Heart left ventricle (tissue), 16 donors: ENCODE data around the gene DUSP12. TPM values are rescaled to one million over a fixed set of nuclear protein-coding genes. Genes with fewer than 3 reads are reported as not detected.

Experiments used
- ATAC-seq, 4 donors: fragments of 200-7000 bp; cut with Tn5 transposase; one replicate each; pipeline ENCODE4 v1.9.1; 2020 to 2022; ENCODE audit warnings: moderate library complexity in 4 of 4, mild to moderate bottlenecking in 3 of 4, moderate number of reproducible peaks in 1 of 4
- DNase-seq, 5 donors: peaks; one replicate each; pipeline ENCODE4 v3.0.0-alpha.2; 2020
- H3K27ac ChIP-seq, 12 donors: fragments of 200-600 bp; sonication (generic) in 4 of 12; one replicate each; pipeline versions ENCODE4 v1.5.0 to v1.8.0; 2016 to 2022; ENCODE audit warnings: mild to moderate bottlenecking in 2 of 12
- H3K27me3 ChIP-seq, 9 donors: fragments of 200-600 bp; sonication (generic) in 2 of 9; one replicate each; pipeline versions ENCODE4 v1.5.1 to v1.8.0; 2016 to 2022; ENCODE audit warnings: mild to moderate bottlenecking in 3 of 9
- H3K36me3 ChIP-seq, 9 donors: fragments of 200-600 bp; sonication (generic) in 2 of 9; one replicate each; pipeline versions ENCODE4 v1.5.0 to v1.8.0; 2018 to 2022; ENCODE audit warnings: mild to moderate bottlenecking in 2 of 9
- H3K4me1 ChIP-seq, 12 donors: fragments of 200-600 bp; sonication (generic) in 4 of 12; one replicate each; pipeline versions ENCODE4 v1.5.0 to v1.8.0; 2016 to 2022; ENCODE audit warnings: mild to moderate bottlenecking in 3 of 12
- H3K4me3 ChIP-seq, 12 donors: fragments of 200-600 bp; sonication (generic) in 4 of 12; one replicate each; pipeline versions ENCODE4 v1.5.0 to v1.8.0; 2017 to 2022; ENCODE audit warnings: mild to moderate bottlenecking in 9 of 12, moderate library complexity in 4 of 12
- H3K9me3 ChIP-seq, 12 donors: fragments of 200-600 bp; sonication (generic) in 4 of 12; one replicate each; pipeline versions ENCODE4 v1.5.0 to v1.8.0; 2016 to 2022; ENCODE audit warnings: mild to moderate bottlenecking in 1 of 12
- POLR2A ChIP-seq, 2 donors: fragments of 450-650 bp; IDR thresholded peaks; one replicate each; pipeline ENCODE4 v1.6.1; 2017; ENCODE audit warnings: antibody characterized with exemption in 2 of 2, mild to moderate bottlenecking in 2 of 2, moderate library complexity in 2 of 2
- WGBS, 4 donors: extraction: QIAGEN DNeasy Blood & Tissue Kit in 2 of 4; methylation state at CpG; one replicate each; pipeline versions ENCODE4 v1.1.5 to v1.1.7; 2013 to 2018; 5-methylcytosine and 5-hydroxymethylcytosine counted together
- intact Hi-C, 10 donors: fragments of 100-400 bp; cut with DNase I; formaldehyde crosslinking; loops; one replicate each; pipeline versions ENCODE4 v1.11.1 to v1.14.2; 2022
- polyA plus RNA-seq, 2 donors: library from polyadenylated mRNA; stranded (reverse); fragments of 200-250 nt; gene quantifications; one replicate each; pipeline ENCODE4 v1.2.3, GENCODE V29; 2013
- total RNA-seq, 9 donors: library from RNA; depleted of rRNA in 2 of 9; stranded (reverse); fragments of >200 nt in 2 of 9; fragmentation: NEBNext Ultra II Directional in 3 of 9; extraction: Animal tissue kit (Norgen Biotek cat#: 25700) in 3 of 9; gene quantifications; one replicate each; pipeline versions ENCODE4 v1.1.0 to v1.2.4, GENCODE V29; 2016 to 2023
- TF ChIP-seq, protein P1 (sequence below), 12 donors: fragments of 200-600 bp; sonication (generic) in 4 of 12; IDR thresholded peaks; one replicate each; pipeline versions ENCODE4 v1.5.0 to v1.8.0; 2018 to 2022; ENCODE audit warnings: antibody characterized with exemption in 12 of 12, mild to moderate bottlenecking in 5 of 12
- donor health status: ischemic (EF 13 %, LVEDD 7.1; RV severe dilation, severe dysfunction).
- donor health status: healthy with polysubstance abuse.
- donor health status: DM: no; HTN: yes; CAD: no.
- donor health status: DM: no; HTN: no; CAD: no.
- donor health status: ischemic (EF 25% LVEDD 6.9; RV normal size, moderate dysfunction).
- donor health status: ischemic (EF 25% LVEDD 5.7; RV mildly dilated, moderate dysfunction).
- donor health status: healthy.
- donor health status: DM: yes; HTN: yes; CAD: no.
- donor health status: ischemic (EF 35%, LVEDD 5.7; RV mildly dilated, moderate dysfunction).
- donor health status: nonischemic (EF 11% LVEDD 7.7; RV severe dilation, severe dysfunction).
- donor health status: DM: yes; HTN: yes; CAD: no.
- donor health status: PGD.
- donor health status: ischemic (EF 29% LVEDD 5.4; RV normal size, mild dysfunction).
- donor health status: nonischemic (EF 23%, LVEDD 6.1; RV moderate dilation, normal function).

The DUSP12 gene
- total and polyA plus RNA-seq, 11 donors = 5.2 to 18.1 (median 7.1) TPM

DNA sequence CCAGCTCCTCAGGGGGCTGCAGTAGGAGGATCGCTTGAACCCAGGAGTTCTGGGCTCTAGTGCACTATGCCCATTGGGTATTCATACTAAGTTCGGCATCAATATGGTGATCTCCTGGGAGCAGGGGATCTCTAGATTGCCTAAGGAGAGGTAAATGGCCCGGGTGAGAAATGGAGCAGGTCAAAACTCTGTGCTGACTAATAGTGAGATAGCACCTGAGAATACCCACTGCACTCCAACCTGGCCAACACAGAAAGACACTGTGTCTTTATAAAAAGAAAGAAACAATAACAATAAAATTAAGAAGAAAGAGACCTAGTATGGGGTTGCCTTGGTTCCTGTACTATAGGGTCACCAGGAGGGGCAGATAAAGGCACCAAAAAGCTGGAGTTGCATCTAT lies 13.7 kb upstream of the DUSP12 start:
- H3K9me3 ChIP-seq = no peaks in the 10 kb centered on the region
- WGBS, 4 donors = 85 to 92% (median 89%) methylated on average over 3 of the region's 3 CpGs
- H3K36me3 ChIP-seq = no peaks in the 10 kb centered on the region
- peaks cover 0 to 45% (median 0%) of the 10 kb centered on the region in 12 donors for H3K4me1 ChIP-seq
- H3K4me3 ChIP-seq = no peak overlapping the region
- ATAC-seq (no peak), DNase-seq (no peak)
- peak overlapping the region in 1 of 12 donors; percentile 15 for H3K27ac ChIP-seq
- TF ChIP-seq, protein P1, sequence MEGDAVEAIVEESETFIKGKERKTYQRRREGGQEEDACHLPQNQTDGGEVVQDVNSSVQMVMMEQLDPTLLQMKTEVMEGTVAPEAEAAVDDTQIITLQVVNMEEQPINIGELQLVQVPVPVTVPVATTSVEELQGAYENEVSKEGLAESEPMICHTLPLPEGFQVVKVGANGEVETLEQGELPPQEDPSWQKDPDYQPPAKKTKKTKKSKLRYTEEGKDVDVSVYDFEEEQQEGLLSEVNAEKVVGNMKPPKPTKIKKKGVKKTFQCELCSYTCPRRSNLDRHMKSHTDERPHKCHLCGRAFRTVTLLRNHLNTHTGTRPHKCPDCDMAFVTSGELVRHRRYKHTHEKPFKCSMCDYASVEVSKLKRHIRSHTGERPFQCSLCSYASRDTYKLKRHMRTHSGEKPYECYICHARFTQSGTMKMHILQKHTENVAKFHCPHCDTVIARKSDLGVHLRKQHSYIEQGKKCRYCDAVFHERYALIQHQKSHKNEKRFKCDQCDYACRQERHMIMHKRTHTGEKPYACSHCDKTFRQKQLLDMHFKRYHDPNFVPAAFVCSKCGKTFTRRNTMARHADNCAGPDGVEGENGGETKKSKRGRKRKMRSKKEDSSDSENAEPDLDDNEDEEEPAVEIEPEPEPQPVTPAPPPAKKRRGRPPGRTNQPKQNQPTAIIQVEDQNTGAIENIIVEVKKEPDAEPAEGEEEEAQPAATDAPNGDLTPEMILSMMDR (IDR thresholded peaks at IDR 0.05) = no peak
- no peak for TF ChIP-seq POLR2A (IDR thresholded peaks at IDR 0.05)
- peaks cover 0 to 11% (median 0%) of the 10 kb centered on the region in 9 donors for H3K27me3 ChIP-seq
- intact Hi-C loops = loop anchor here in 4 of 10 donors (5.0 to 10.0 kb wide), 2 partner anchors 89 to 251 kb away; no protein-coding TSS in a partner anchor

DNA sequence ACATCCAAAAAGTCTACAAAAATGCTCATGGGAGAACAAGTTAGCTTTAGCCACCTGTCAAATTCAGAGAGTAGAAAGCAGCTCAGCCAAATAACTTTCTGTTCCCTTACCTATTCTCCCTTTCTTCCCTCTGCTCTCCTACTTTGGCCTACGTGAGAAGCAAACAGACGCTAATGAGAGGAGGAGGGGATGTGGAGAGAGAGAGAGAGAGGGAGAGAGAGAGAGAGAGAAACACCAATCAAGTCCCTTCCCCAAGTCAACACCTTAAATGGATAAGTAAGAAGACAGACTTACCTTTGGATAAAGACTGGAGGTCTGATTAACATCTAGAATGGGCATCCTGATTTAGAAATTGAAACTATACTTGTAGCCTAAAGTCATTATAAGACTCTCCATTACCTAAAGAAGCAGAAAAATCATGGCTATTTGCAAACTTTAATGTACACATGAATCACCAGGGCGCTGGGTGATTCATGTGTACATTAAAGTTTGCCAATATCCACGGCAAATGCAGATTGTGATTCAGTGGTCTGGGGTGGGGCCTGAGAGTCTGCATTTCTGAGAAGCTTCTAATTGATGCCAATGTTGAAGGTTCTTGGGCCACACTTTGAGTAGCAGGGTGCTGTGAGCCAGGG lies 13.1 kb upstream of the DUSP12 start:
- Histone ChIP-seq H3K4me1 (peaks cover 0 to 48% (median 0%) of the 10 kb centered on the region in 12 donors), H3K4me3 (no peak overlapping the region), H3K27ac (no peak overlapping the region), H3K9me3 (no peaks in the 10 kb centered on the region), H3K27me3 (peaks cover 0 to 11% (median 0%) of the 10 kb centered on the region in 9 donors), H3K36me3 (no peaks in the 10 kb centered on the region)
- TF ChIP-seq, protein P1 (IDR thresholded peaks at IDR 0.05) = no peak
- no peak for TF ChIP-seq POLR2A (IDR thresholded peaks at IDR 0.05)
- DNase-seq (no peak), ATAC-seq (no peak)
- 71 to 89% (median 81%) methylated on average over 4 of the region's 4 CpGs for WGBS, 4 donors
- intact Hi-C loops = loop anchor here in 4 of 10 donors (5.0 to 10.0 kb wide), 2 partner anchors 89 to 252 kb away; no protein-coding TSS in a partner anchor

DNA sequence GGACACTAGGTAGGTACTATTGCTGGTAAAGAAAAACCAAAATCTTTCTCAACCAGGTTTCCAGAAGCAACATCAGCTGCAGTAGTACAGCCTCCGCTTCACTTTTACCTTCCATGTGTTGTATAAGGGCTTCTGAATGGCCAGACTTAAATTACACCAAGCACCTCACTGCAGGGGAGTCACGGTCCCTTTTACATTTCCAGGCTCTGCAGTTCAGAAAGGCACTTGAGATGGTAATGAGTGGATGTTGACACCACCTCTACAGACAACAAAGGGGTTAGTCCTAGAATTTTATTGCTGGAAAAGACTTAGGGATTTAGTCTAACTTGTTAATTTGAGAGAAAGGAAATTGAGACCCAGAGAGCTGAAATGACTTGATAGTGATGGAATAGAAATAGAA lies 12.0 kb upstream of the DUSP12 start:
- peaks cover 0 to 48% (median 0%) of the 10 kb centered on the region in 12 donors for H3K4me1 ChIP-seq
- TF ChIP-seq, protein P1 (IDR thresholded peaks at IDR 0.05) = no peak
- no peak for TF ChIP-seq POLR2A (IDR thresholded peaks at IDR 0.05)
- 61 to 83% (median 72%) methylated on average over 2 of the region's 2 CpGs for WGBS, 4 donors
- H3K9me3 ChIP-seq = no peaks in the 10 kb centered on the region
- peak overlapping the region in 1 of 12 donors; percentile 91 for H3K27ac ChIP-seq
- DNase-seq = no peak
- H3K27me3 ChIP-seq = peaks cover 0 to 11% (median 0%) of the 10 kb centered on the region in 9 donors
- ATAC-seq = no peak
- H3K4me3 ChIP-seq = no peak overlapping the region
- no peaks in the 10 kb centered on the region for H3K36me3 ChIP-seq
- intact Hi-C loops = loop anchor here in 4 of 10 donors (5.0 to 10.0 kb wide), 2 partner anchors 90 to 253 kb away; no protein-coding TSS in a partner anchor

DNA sequence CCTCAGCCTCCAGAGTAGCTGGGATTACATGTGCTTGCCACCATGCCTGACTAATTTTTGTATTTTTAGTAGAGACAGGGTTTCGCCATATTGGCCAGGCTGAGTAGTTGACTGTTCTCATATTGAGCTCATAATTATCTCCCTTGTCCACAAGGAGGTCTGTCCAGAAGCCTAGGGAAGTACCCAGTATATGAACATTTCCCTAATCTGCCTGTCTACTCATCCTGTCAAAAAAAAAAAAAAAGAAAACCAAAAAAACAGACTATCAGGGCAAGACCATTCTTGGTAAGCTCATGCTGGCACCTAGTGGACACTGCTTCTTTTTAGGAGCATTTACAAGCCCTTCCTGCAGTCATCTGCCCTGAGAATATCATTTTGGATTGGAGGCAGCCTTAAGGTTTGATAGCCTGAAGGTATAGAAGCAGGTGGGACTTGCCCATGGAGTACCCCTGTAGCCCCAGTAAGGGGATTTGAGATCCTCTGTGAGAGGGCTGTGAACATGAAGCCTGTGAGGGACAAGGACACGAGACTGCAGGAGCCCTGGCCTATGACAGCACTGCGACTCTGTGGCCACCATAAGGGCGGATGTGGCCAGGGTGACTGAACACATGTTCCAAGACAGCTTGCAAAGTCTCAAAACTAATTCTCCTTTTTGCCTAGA lies 10.8 kb upstream of the DUSP12 start:
- TF ChIP-seq POLR2A (IDR thresholded peaks at IDR 0.05) = no peak
- TF ChIP-seq, protein P1 (IDR thresholded peaks at IDR 0.05) = peak in 11 of 12 donors; percentile 12 to 46 (median 29)
- Histone ChIP-seq H3K9me3 (no peaks in the 10 kb centered on the region), H3K27ac (peak overlapping the region in 4 of 12 donors; percentile 3 to 91 (median 30)), H3K4me1 (peaks cover 0 to 40% (median 0%) of the 10 kb centered on the region in 12 donors), H3K36me3 (no peaks in the 10 kb centered on the region), H3K27me3 (peaks cover 0 to 11% (median 0%) of the 10 kb centered on the region in 9 donors), H3K4me3 (no peak overlapping the region)
- peak; percentile 29 to 66 (median 46) for DNase-seq
- 89 to 95% (median 90%) methylated on average over 4 of the region's 4 CpGs for WGBS, 4 donors
- intact Hi-C loops = loop anchor here in 4 of 10 donors (5.0 to 10.0 kb wide), 2 partner anchors 91 to 254 kb away; no protein-coding TSS in a partner anchor
- ATAC-seq = peak; percentile 59 to 69 (median 64)
